ENCODE measurements around the gene OPTN.
A peak's percentile ranks its signal among the peaks of the same experiment; 100 is the strongest.
"Not testable (repeated sequence)": the region's sequence is repeated elsewhere in the genome, so short reads cannot be mapped to it uniquely, and the experiment has no call there.

Gene OPTN

DNA sequence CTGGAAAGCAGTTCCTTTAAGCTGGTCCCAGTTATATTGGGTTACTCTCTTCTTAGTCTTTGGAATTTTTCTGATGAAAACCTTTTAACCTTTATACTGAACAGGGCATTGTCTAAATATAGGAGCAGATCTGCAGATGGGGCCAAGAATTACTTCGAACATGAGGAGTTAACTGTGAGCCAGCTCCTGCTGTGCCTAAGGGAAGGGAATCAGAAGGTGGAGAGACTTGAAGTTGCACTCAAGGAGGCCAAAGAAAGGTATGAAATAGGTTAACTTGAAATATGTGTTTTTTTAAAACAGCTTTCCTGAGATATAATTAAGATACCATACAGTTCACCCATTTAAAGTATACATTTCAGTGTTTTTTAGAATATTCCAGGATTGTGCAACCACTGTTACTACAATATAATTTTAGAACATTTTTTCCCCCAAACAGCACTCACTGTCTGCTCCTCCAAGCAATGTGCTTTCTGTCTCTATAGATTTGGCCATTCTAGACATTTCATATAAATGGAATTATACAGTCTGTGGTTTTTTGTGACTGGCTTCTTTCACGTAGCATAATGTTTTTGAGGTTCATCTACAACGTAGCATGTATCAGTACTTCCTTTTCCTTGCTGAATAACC is 18.9 kb downstream of the OPTN start:
- FAIRE-seq = no peak

DNA sequence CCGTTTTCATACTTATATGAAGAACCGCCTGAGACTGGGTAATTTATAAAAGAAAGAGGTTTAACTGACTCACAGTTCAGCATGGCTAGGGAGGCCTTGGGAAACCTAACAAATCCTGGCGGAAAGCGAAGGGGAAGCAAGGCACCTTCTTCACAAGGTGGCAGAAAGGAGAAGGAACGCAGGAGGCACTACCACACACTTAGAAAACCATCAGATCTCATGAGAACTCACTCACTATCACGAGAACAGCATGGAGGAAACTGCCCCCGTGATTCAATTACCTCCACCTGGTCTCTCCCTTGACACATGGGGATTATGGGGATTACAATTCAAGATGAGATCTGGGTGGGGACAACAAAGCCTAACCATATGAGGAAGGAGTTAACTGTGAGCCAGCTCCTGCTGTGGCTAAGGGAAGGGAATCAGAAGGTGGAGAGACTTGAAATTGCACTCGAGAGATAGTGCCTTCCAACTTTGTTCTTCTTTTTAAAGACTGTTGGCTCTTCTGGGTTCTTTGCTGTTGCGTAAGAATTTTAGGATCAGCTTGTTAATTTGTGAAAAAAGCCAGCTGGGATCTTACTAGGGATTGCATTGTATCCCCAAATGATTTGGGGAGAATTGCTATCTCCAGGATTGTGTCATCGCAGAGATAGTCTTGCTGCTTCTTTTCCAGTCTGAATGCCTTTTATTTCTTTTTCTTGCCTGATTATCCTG is 21.0 kb downstream of the OPTN start:
- no peak for DNase-seq (ENCODE audit: low spot score)
- FAIRE-seq = no peak

More for the DNA sequence above, 18.9 kb downstream of the OPTN start:
- no peak for DNase-seq (ENCODE audit: low spot score)

DNA sequence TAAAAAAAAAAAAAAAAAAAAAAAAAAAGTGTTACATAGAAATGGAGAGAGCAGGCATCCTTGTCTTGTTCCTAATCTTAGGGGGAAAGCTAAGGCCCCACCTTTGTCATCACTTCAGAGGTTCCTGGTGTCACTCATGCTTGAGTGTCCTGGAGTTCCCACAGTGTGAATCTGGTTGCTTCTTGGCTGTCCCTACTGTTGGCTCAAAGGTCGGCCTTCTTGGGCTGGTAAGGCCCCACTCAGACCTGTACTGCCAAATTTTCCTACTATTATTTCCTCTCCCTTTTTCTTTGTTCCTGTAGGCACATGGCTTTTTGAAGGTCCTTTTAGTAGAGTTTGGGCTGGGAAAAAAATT is 21.5 kb downstream of the OPTN start:
- DNase-seq (ENCODE audit: low spot score) = no peak
- no peak for FAIRE-seq

DNA sequence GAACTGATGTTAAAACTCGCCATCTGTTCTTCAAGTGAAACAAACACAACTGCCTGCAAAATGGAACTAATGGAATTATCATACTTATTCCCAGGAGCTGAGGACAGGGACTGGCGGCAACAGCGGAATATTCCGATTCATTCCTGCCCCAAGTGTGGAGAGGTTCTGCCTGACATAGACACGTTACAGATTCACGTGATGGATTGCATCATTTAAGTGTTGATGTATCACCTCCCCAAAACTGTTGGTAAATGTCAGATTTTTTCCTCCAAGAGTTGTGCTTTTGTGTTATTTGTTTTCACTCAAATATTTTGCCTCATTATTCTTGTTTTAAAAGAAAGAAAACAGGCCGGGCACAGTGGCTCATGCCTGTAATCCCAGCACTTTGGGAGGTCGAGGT is 36.7 kb downstream of the OPTN start:
- DNase-seq (ENCODE audit: low spot score) = no peak
- FAIRE-seq = no peak

DNA sequence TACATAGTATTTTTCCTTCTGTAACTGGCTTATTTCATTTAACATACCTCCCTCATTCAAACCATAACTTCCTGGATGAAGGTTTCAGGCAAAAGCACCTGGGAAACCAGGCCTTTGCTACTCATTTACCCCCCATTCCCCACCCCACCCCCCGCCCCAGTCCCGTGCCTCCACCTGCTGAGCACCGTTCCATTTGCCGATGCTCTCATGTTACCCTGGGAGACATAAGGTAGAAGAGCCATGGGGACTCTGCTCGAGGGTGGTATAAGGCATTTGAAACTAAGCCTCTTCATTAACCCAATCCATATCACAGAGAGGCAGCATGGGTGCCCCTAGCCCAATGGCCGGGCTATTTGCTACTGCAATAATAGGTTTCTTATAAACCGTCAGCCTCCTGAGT is 39.2 kb downstream of the OPTN start:
- FAIRE-seq (no peak), DNase-seq (ENCODE audit: low spot score) (no peak)

DNA sequence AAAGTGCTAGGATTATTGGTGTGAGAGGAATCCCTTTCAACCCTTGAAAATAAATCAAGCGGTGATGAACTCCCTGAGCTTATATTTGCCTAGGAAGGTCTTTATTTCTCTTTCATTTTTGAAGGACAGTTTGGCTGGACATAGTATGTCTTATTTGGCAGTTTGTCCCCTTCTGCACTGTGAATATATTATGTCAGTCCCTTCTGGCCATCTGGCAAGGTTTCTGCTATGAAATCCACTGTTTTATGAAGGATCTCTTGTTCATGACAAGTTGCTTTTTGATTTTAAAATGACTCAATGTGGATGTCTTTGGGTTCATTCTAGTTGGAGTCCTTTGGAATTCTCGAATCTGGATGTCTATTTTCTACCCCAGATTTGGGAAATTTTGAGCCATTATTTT is 39.7 kb downstream of the OPTN start:
- FAIRE-seq = no peak
- DNase-seq (ENCODE audit: low spot score) = no peak

DNA sequence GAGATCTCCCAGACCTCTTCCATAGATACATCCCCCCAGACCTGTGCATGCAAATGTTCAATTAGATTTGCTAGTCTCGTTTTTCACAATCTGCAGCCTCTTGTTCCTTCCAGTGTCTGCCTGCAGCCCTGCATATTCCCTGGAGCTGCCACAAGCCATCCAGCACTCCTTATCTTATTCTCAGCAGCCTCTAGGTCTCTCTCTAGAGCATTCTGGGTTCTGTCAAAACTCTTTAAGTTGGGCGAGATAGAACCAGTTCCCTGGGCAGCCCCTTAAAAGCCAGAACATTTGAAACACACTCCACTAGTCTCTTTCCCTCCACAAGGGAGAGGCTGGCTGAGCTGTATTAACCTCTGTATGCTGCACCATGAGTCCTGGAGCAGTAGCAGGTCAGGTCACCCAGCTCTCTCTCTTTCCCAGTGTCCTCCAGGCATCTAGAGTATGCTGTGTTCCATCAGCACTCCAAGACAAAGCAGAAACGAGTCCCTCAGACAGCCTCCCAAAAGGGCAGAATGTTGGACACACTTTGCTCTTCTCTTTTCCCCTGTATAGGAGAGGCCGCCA is 40.7 kb downstream of the OPTN start:
- no peak for FAIRE-seq
- no peak for DNase-seq (ENCODE audit: low spot score)

DNA sequence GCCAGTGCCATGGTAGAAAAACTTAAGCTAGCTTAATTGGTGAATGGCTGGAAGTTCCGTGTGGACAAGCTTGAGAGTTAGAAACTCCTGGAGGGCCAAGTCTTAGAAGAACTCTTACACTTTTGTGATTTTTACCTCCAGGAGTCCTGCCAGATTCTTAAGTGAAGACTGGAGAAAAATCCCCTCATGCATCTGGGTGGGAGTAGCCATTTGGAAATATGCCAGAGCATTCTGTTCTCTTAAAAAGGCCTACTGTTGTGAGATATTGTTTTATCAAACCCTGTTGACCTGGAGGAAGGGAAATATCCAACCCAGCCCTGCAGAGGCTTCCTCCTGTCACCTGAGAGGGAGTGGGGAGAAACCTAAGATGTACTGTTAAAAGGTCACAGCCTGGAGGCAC is 43.8 kb downstream of the OPTN start:
- no peak for FAIRE-seq
- DNase-seq (ENCODE audit: low spot score) = no peak

DNA sequence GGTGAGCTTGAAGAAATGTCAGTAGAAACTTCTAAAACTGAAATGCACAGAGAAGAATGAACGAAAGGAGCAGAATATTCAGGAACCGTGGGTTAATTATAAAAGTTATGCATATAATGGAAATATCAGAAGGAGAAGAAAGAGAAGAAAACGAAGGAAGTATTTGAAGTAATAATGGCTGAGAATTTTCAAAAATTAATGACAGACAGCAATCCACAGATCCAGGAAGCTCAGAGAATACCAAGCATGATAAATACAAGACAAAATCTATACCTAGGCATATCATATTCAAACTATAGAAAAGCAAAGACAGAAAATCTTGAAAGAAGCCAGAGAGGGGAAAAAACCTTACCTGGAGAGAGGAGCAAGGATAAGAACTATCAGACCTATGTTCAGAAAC is 44.9 kb downstream of the OPTN start:
- DNase-seq (ENCODE audit: low spot score) (no peak), FAIRE-seq (no peak)

DNA sequence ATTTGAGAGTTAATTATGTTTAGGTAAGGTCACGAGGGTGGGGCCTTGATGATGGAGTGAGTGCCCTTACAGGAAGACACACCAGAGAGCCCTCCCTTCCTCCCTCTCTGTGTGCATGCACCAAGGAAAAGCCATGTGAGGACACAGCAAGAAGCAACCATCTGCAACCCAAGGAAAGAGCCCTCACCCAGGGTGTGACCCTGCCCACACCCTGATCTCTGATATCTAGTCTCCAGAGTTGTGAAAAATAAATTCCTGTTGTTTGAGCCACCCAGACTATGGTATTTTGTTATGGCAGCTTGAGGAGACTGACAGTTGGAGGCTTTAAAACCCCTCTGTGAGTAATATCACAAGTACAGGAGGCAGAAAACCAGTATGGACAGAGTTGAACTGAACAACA is 46.4 kb downstream of the OPTN start:
- no peak for DNase-seq (ENCODE audit: low spot score)

DNA sequence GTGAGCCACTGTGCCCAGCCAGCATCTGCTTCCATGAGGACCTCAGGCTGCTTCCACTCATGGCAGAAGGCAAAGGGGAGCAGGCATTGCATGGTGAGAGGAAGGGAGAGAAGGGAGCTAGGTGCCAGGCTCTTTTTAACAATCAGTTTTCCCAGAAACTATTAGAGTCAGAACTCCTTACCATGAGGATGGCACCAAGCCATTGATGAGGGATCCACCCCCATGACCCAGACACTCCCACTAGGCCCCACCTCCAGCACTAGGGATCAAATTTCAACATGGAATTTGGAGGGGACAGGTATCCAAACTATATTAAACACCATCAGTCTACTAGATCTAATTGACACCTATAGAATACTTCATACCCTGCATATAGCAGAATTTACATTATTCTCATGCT is 47.2 kb downstream of the OPTN start:
- no peak for DNase-seq (ENCODE audit: low spot score)
- FAIRE-seq = no peak

More for the DNA sequence above, 46.4 kb downstream of the OPTN start:
- FAIRE-seq = no peak

DNA sequence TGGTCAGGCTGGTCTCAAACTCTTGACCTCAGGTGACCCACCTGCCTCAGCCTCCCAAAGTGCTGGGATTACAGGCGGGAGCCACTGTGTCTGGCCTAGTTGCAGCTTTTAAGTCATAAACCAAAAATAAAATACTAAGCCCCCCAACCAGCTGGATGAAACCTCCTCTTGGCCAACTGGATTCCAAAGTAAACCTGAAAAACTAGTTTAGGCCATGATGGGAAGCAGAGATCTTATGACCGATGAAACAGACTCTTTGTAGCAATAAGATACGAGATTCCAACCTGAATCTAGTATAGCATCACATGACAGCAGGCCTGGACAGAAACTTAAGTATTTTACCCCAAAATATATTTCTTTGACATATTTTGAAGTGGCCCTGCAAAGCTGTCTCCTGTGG is 52.3 kb downstream of the OPTN start:
- FAIRE-seq = no peak
- DNase-seq (ENCODE audit: low spot score) = no peak

DNA sequence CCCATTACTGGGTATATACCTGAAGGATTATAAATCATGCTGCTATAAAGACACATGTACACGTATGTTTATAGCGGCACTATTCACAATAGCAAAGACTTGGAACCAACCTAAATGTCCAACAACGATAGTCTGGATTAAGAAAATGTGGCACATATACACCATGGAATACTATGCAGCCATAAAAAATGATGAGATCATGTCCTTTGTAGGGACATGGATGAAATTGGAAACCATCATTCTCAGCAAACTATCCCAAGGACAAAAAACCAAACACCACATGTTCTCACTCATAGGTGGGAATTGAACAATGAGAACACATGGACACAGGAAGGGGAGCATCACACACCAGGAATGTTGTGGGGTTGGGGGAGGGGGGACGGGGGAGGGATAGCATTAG is 55.9 kb downstream of the OPTN start:
- not testable (repeated sequence) for FAIRE-seq; DNase-seq (ENCODE audit: low spot score)

DNA sequence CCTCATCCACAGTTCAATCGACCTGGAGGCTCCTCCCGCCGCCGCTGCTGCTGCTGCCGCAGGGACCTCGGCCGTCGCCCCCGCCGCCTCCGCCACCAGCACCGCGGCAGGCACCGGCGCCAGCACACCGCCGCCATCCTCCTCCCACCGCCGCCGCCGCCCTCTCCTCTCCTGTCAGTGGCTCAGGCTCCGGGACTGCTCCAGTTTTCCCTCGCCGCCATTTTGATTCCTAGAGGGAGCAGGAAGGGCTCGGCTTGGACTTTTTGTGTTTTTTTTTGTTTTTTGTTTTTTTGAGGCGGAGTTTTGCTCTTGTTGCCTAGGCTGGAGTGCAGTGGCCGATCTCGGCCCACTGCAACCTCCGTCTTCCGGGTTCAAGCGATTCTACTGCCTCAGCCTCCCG is 58.4 kb downstream of the OPTN start:
- no peak for DNase-seq (ENCODE audit: low spot score)
- FAIRE-seq = no peak

DNA sequence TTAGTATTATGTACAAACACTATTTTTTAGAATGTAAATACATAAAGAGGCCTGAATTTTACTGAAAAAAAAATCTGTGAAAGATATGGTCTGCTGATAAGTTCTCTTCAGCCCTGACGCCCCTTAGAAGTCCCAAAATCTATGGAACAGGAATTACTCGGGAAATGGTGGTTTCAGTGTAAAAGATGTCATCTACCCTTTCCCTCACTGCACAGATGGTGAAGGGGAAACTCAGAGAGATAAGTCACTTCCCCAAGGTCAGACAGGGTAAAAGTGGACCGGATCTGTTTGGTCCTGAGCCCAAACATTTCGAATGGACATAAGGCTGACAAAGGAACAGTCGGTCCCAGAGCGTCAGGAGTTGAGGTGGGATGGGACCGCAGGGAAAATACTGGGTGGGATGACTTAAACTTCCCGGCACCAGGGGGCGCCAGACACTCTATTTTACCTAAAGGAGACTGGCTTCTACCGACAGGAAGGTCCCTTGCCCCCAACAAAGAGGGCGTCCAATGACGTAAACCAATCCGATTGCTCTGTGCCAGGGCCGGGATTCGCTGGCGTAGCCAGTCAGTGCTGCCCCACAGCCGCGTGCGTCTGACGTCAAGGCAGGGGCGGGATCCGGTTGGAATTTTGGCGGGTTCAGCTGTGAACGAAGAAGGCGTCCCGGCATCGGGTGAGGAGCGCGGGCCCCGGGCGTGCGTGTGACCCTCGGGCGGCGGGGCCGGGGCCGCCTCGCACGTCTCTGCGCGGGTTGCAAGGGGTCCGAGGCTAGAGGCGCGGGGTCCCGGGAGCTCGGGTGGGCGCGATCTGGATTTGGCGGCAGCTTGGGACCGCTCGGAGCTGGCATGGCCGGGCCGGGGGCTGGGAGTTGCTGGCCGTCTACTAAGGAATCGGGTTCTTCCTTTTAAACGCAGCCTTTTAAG is 61.2 kb downstream of the OPTN start, which contains the start of gene MCM10:
Gene MCM10 (plus strand): TSS at position 625 of the 923 bp plus-strand sequence. CDS start 2,645 bp downstream, outside the sequence.
- FAIRE-seq = peak; percentile 91

DNA sequence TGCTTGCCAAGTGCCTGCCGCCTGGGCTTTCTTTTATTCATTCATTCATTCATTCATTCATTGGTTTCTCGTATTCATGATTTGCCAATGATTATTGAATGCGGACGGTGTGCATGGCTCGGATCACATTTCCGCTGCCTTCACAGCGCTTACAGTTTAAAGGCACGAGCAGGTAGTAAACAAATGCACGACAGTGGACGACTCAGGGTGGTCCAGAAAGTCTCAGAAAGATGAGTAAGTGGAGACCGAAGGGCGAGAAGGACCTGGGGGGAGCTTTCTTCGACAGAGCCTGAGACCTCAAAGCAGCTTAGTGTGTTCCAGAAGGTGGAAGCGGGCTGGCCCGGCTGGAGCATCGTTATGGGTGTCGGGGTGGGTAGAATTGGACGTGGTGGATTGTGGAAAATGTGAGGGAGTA is 61.9 kb downstream of the OPTN start:
- no peak for FAIRE-seq
- DNase-seq (ENCODE audit: low spot score) = no peak

More for the DNA sequence above, 61.2 kb downstream of the OPTN start, which contains the start of gene MCM10:
- peak; percentile 98 for DNase-seq (ENCODE audit: low spot score)

DNA sequence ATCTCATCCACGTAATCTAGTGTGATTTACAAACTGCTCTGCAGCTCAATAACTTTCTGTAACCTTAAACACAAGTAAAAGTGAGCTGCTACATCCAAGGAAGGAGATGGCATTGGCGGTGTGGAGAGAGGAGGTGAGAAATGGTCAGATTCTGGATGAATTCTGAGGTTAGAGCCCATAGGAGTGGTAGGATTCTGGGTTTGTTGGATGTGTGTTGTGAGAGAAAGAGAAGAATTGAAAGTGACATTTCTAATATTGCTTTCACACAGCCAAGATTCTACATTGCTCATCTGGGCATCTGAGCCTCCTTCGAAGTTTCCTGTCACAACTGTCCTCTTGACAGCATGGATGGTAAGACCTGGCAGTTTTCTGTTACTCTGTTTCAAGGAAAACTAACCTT is 63.9 kb downstream of the OPTN start:
- FAIRE-seq = no peak
- DNase-seq (ENCODE audit: low spot score) = no peak

DNA sequence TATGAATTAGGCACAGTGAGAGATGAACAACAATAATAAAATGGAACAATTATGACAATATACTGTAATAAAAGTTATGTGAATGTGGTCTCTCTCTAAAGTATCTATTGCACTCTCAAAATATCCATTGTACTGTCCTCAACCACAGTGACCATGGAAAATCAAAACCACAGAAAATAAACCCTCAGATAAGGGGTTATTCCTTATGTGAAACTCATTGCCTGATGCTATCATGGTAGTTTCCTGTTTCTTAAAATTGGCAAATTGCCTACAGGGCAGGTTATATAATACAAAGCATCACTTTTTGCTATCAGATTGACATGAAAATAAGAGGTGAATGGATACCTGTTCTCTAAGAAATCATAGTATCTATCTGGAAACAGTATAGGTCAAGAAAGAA is 65.2 kb downstream of the OPTN start:
- FAIRE-seq (no peak), DNase-seq (ENCODE audit: low spot score) (no peak)

DNA sequence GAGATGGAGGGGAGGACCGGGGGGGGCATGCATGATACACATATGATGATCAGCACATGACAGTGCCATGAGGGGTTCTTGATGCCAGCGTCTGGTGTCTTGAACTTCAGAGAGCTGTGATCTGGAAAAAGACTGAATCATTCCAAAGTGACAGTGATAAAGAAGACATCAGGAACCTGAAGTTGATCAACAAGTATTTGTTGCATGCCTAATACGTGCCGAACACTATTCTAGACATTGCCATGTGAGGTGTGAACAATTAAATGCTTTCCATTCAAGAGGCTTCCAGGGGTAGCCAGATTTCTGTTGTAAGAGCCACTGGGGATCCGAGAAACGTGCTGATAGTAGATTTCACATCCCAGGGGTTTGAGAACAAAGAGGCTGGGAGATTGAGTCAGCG is 67.6 kb downstream of the OPTN start:
- no peak for FAIRE-seq
- DNase-seq (ENCODE audit: low spot score) = no peak

DNA sequence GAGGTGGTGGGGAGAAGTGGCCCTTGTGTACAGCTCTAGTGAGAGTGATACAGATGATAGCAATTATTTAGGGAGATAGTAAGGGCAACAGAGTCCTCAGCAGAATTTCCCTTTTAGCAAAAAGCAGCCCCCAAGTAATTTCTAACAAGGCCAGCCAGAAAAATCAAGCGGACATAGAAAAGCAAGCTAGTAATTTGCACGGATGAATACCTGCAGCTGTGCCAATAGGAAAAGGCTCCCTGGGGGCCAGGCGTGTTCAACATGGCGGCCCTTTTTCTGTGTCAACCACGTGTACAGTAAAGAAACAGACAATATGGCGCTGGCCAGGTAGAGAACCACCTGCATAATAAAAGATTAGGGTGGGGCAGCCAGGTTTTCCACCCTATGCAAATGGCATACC is 68.8 kb downstream of the OPTN start:
- FAIRE-seq = no peak

DNA sequence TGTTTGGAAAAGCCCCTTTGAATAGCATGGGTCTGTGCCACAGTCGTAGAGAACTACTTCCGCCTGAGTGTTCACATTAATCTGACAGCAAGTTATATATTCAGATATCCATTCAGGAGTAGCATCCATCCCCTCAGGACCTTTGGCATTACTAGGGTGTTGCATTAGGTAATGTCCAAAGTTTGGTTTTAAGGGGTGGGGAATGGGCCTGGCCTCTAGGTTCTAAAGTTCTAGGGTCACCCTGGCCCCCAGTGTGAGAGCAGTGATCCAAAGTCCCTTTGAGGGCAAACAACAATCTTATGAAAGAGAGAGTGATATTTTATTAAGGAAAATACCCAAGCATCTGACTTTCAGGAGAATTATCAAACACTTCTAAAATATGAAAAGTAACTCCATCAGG is 73.7 kb downstream of the OPTN start:
- no peak for FAIRE-seq
- no peak for DNase-seq (ENCODE audit: low spot score)

More for the DNA sequence above, 68.8 kb downstream of the OPTN start:
- no peak for DNase-seq (ENCODE audit: low spot score)

DNA sequence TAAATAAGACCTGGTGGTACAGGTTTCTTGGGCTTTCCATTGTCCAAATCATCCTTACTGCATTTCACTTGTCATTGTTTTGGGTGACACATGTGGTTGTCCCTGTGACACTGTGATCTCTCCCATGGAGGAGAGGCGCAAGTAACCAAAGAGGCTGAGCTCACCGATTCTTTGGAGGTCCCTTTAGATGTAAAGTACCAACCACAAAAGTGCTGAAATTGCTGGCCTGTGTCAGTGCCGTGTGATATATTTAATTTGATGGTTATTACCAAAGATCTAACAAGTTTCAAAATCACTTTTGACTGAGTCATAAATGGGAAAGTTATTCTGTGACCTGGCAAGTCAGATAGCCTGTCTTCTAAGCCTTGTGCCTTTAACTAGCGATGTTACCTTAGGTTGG is 80.8 kb downstream of the OPTN start:
- FAIRE-seq = no peak
- no peak for DNase-seq (ENCODE audit: low spot score)
